Heart left ventricle (tissue), 16 donors: Measurements from ENCODE around the gene MAML2. TPM values are rescaled to one million over a fixed set of nuclear protein-coding genes. Genes with fewer than 3 reads are reported as not detected.

Experiments
- ATAC-seq, 4 donors: fragments of 200-7000 bp; cut with Tn5 transposase; one replicate each; pipeline ENCODE4 v1.9.1; 2020 to 2022; ENCODE audit warnings: moderate library complexity in 4 of 4, mild to moderate bottlenecking in 3 of 4, moderate number of reproducible peaks in 1 of 4
- DNase-seq, 5 donors: peaks; one replicate each; pipeline ENCODE4 v3.0.0-alpha.2; 2020
- H3K27ac ChIP-seq, 12 donors: fragments of 200-600 bp; sonication (generic) in 4 of 12; one replicate each; pipeline versions ENCODE4 v1.5.0 to v1.8.0; 2016 to 2022; ENCODE audit warnings: mild to moderate bottlenecking in 2 of 12
- H3K27me3 ChIP-seq, 9 donors: fragments of 200-600 bp; sonication (generic) in 2 of 9; one replicate each; pipeline versions ENCODE4 v1.5.1 to v1.8.0; 2016 to 2022; ENCODE audit warnings: mild to moderate bottlenecking in 3 of 9
- H3K36me3 ChIP-seq, 9 donors: fragments of 200-600 bp; sonication (generic) in 2 of 9; one replicate each; pipeline versions ENCODE4 v1.5.0 to v1.8.0; 2018 to 2022; ENCODE audit warnings: mild to moderate bottlenecking in 2 of 9
- H3K4me1 ChIP-seq, 12 donors: fragments of 200-600 bp; sonication (generic) in 4 of 12; one replicate each; pipeline versions ENCODE4 v1.5.0 to v1.8.0; 2016 to 2022; ENCODE audit warnings: mild to moderate bottlenecking in 3 of 12
- H3K4me3 ChIP-seq, 12 donors: fragments of 200-600 bp; sonication (generic) in 4 of 12; one replicate each; pipeline versions ENCODE4 v1.5.0 to v1.8.0; 2017 to 2022; ENCODE audit warnings: mild to moderate bottlenecking in 9 of 12, moderate library complexity in 4 of 12
- H3K9me3 ChIP-seq, 12 donors: fragments of 200-600 bp; sonication (generic) in 4 of 12; one replicate each; pipeline versions ENCODE4 v1.5.0 to v1.8.0; 2016 to 2022; ENCODE audit warnings: mild to moderate bottlenecking in 1 of 12
- CTCF ChIP-seq, 12 donors: fragments of 200-600 bp; sonication (generic) in 4 of 12; IDR thresholded peaks; one replicate each; pipeline versions ENCODE4 v1.5.0 to v1.8.0; 2018 to 2022; ENCODE audit warnings: antibody characterized with exemption in 12 of 12, mild to moderate bottlenecking in 5 of 12
- POLR2A ChIP-seq, 2 donors: fragments of 450-650 bp; IDR thresholded peaks; one replicate each; pipeline ENCODE4 v1.6.1; 2017; ENCODE audit warnings: antibody characterized with exemption in 2 of 2, mild to moderate bottlenecking in 2 of 2, moderate library complexity in 2 of 2
- WGBS, 4 donors: extraction: QIAGEN DNeasy Blood & Tissue Kit in 2 of 4; methylation state at CpG; one replicate each; pipeline versions ENCODE4 v1.1.5 to v1.1.7; 2013 to 2018; 5-methylcytosine and 5-hydroxymethylcytosine counted together
- intact Hi-C, 10 donors: fragments of 100-400 bp; cut with DNase I; formaldehyde crosslinking; loops; one replicate each; pipeline versions ENCODE4 v1.11.1 to v1.14.2; 2022
- polyA plus RNA-seq, 2 donors: library from polyadenylated mRNA; stranded (reverse); fragments of 200-250 nt; gene quantifications; one replicate each; pipeline ENCODE4 v1.2.3, GENCODE V29; 2013
- total RNA-seq, 9 donors: library from RNA; depleted of rRNA in 2 of 9; stranded (reverse); fragments of >200 nt in 2 of 9; fragmentation: NEBNext Ultra II Directional in 3 of 9; extraction: Animal tissue kit (Norgen Biotek cat#: 25700) in 3 of 9; gene quantifications; one replicate each; pipeline versions ENCODE4 v1.1.0 to v1.2.4, GENCODE V29; 2016 to 2023
- donor health status: ischemic (EF 13 %, LVEDD 7.1; RV severe dilation, severe dysfunction).
- donor health status: healthy with polysubstance abuse.
- donor health status: DM: no; HTN: yes; CAD: no.
- donor health status: DM: no; HTN: no; CAD: no.
- donor health status: ischemic (EF 25% LVEDD 6.9; RV normal size, moderate dysfunction).
- donor health status: ischemic (EF 25% LVEDD 5.7; RV mildly dilated, moderate dysfunction).
- donor health status: healthy.
- donor health status: DM: yes; HTN: yes; CAD: no.
- donor health status: ischemic (EF 35%, LVEDD 5.7; RV mildly dilated, moderate dysfunction).
- donor health status: nonischemic (EF 11% LVEDD 7.7; RV severe dilation, severe dysfunction).
- donor health status: DM: yes; HTN: yes; CAD: no.
- donor health status: PGD.
- donor health status: ischemic (EF 29% LVEDD 5.4; RV normal size, mild dysfunction).
- donor health status: nonischemic (EF 23%, LVEDD 6.1; RV moderate dilation, normal function).

The MAML2 gene
- total and polyA plus RNA-seq, 11 donors = 1.3 to 10.8 (median 4.8) TPM

- no peak for DNase-seq
- H3K4me1 ChIP-seq = no peaks in the 10 kb centered on the region
- H3K36me3 ChIP-seq = peaks cover 0 to 74% (median 44%) of the 10 kb centered on the region in 9 donors
- ATAC-seq = no peak
- intact Hi-C loops = no loop called here
- no peaks in the 10 kb centered on the region for H3K9me3 ChIP-seq
- whole genome bisulfite sequencing, 4 donors = 93 to 97% (median 95%) methylated on average over 1 of the region's 1 CpG
- H3K27me3 ChIP-seq = no peaks in the 10 kb centered on the region
- TF ChIP-seq CTCF (IDR thresholded peaks at IDR 0.05) (no peak), POLR2A (IDR thresholded peaks at IDR 0.05) (no peak)
- H3K4me3 ChIP-seq = no peak overlapping the region
- H3K27ac ChIP-seq = no peak overlapping the region
Measured at GRCh38 chr11:95985174-95985808, 357.7 kb downstream of the MAML2 start.

DNA sequence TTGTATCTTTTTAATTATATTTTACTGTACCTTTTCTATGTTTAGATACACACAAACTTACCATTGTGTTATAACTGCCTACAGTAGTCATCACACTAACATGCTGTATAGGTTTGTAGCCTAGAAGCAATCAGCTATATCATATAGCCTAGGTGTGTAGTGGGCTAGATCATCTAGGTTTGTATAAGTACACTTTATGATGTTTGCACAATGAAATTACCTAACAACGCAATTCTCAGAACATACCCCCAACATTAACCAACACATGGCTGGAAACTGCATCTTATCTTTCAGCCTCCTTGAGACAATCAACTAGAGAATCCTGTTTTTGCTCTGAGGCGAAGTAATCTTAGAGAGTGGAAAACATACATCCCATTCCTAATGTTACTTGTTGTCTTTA lies 358.9 kb downstream of the MAML2 start:
- intact Hi-C loops = no loop called here
- H3K4me3 ChIP-seq = no peak overlapping the region
- no peak for ATAC-seq
- no peaks in the 10 kb centered on the region for H3K27me3 ChIP-seq
- TF ChIP-seq POLR2A (IDR thresholded peaks at IDR 0.05) = no peak
- no peak for TF ChIP-seq CTCF (IDR thresholded peaks at IDR 0.05)
- no peak for DNase-seq
- no peak overlapping the region for H3K27ac ChIP-seq
- H3K4me1 ChIP-seq = no peaks in the 10 kb centered on the region
- H3K9me3 ChIP-seq = no peaks in the 10 kb centered on the region
- WGBS, 4 donors = 90 to 95% (median 91%) methylated on average over 2 of the region's 2 CpGs
- H3K36me3 ChIP-seq = peaks cover 0 to 74% (median 56%) of the 10 kb centered on the region in 9 donors

DNA sequence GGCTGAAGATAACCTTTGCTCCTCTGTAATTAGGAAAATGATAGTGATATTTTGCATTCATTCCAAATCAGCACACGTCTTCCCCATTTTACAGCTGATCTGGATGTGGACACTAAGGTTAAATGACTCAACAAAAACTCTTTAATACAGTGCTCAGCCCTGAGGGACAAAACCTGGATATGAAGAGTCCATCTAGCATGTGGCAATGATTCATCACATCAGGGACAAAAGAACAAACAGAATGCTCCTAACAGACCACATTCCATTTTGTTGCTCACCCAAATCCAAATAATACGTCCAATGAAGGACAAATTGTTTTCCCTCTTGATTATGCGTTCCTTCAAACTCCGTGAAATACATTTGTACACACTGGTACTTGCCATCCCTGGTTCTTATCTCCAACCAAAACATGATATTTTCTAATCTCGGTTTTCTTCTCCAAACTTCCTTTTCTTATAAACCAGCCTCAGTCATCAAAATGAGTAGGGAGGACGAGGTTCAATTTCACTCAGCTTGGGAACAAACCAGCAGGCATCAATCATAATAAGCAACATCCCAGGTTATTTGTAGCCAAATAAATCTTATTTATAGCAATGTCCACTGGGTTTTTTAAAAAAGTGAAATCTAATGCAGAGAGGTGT lies 365.3 kb downstream of the MAML2 start:
- peaks cover 0 to 49% (median 39%) of the 10 kb centered on the region in 9 donors for H3K36me3 ChIP-seq
- TF ChIP-seq POLR2A (IDR thresholded peaks at IDR 0.05) (no peak), CTCF (IDR thresholded peaks at IDR 0.05) (no peak)
- no peaks in the 10 kb centered on the region for H3K9me3 ChIP-seq
- H3K27ac ChIP-seq = no peak overlapping the region
- intact Hi-C loops = no loop called here
- DNase-seq = no peak
- no peaks in the 10 kb centered on the region for H3K4me1 ChIP-seq
- 71 to 91% (median 85%) methylated on average over 6 of the region's 6 CpGs for WGBS, 4 donors
- no peaks in the 10 kb centered on the region for H3K27me3 ChIP-seq
- ATAC-seq = no peak
- H3K4me3 ChIP-seq = no peak overlapping the region

GRCh38 chr11:95976550-95976949 lies 366.4 kb downstream of the MAML2 start:
- TF ChIP-seq POLR2A (IDR thresholded peaks at IDR 0.05) (no peak), CTCF (IDR thresholded peaks at IDR 0.05) (no peak)
- ATAC-seq = no peak
- Histone ChIP-seq H3K9me3 (no peaks in the 10 kb centered on the region), H3K4me1 (no peaks in the 10 kb centered on the region), H3K36me3 (peaks cover 0 to 39% (median 29%) of the 10 kb centered on the region in 9 donors), H3K4me3 (no peak overlapping the region), H3K27me3 (no peaks in the 10 kb centered on the region), H3K27ac (no peak overlapping the region)
- intact Hi-C loops = no loop called here
- 90 to 95% (median 94%) methylated on average over 2 of the region's 2 CpGs for WGBS, 4 donors
- DNase-seq = no peak
